GM23338 (cell line): ENCODE results near the gene PGAP6. TPM values are rescaled to one million over a fixed set of nuclear protein-coding genes. Genes with fewer than 3 reads are reported as not detected.

Experiments
- ATAC-seq: fragments of 200-7000 bp; cut with Tn5 transposase; 3 replicates; pipeline ENCODE4 v1.9.1; 2020
- DNase-seq: peaks from one replicate; pipeline ENCODE4 v3.0.0-alpha.2; 2015; ENCODE audit warnings: low spot score
- H2AFZ ChIP-seq: fragments of 200-600 bp; sonication (generic); 2 replicates; pipeline ENCODE4 v1.8.0; 2016; ENCODE audit warnings: antibody characterized with exemption, mild to moderate bottlenecking, moderate library complexity
- H3F3A ChIP-seq: fragments of 200-600 bp; sonication (generic); replicated peaks from 2 replicates; pipeline ENCODE4 v1.8.0; 2017; ENCODE audit warnings: antibody characterized with exemption, mixed run types, low read depth
- H3K27ac ChIP-seq: fragments of 200-600 bp; sonication (generic); 2 replicates; pipeline ENCODE4 v1.6.1; 2016; ENCODE audit warnings: low read depth
- H3K27me3 ChIP-seq: fragments of 200-600 bp; sonication (generic); 2 replicates; pipeline ENCODE4 v1.8.0; 2016; ENCODE audit warnings: mild to moderate bottlenecking, mixed run types, moderate library complexity; ENCODE audit not compliant: insufficient read depth
- H3K36me3 ChIP-seq: fragments of 200-600 bp; sonication (generic); 2 replicates; pipeline ENCODE4 v1.8.0; 2016; ENCODE audit warnings: mild to moderate bottlenecking; ENCODE audit not compliant: insufficient read depth
- H3K4me1 ChIP-seq: fragments of 200-600 bp; sonication (generic); 2 replicates; pipeline ENCODE4 v1.8.0; 2016; ENCODE audit warnings: mild to moderate bottlenecking, moderate library complexity; ENCODE audit not compliant: insufficient read depth
- H3K4me2 ChIP-seq: fragments of 200-600 bp; sonication (generic); 2 replicates; pipeline ENCODE4 v1.7.1; 2017; ENCODE audit warnings: mixed run types
- H3K4me3 ChIP-seq: fragments of 200-600 bp; sonication (generic); 2 replicates; pipeline ENCODE4 v1.6.1; 2016; ENCODE audit warnings: mixed run types
- H3K79me2 ChIP-seq: fragments of 200-600 bp; sonication (generic); replicated peaks from 2 replicates; pipeline ENCODE4 v1.8.0; 2017; ENCODE audit warnings: mild to moderate bottlenecking; ENCODE audit not compliant: insufficient read depth
- H3K9me2 ChIP-seq: fragments of 200-600 bp; sonication (generic); 2 replicates; pipeline ENCODE4 v1.8.0; 2017; ENCODE audit not compliant: insufficient read depth
- H4K20me1 ChIP-seq: fragments of 200-600 bp; sonication (generic); replicated peaks from 2 replicates; pipeline ENCODE4 v1.8.0; 2017; ENCODE audit warnings: mild to moderate bottlenecking; ENCODE audit not compliant: insufficient read depth
- H3K27ac Mint-ChIP-seq: 2 replicates; pipeline ENCODE4 v1.8.0; 2020; ENCODE audit warnings: inconsistent platforms, mild to moderate bottlenecking, moderate library complexity, mixed read lengths
- H3K27me3 Mint-ChIP-seq: 3 replicates; pipeline ENCODE4 v1.8.0; 2022; ENCODE audit warnings: low read depth, mild to moderate bottlenecking, moderate library complexity, mixed read lengths, inconsistent platforms; ENCODE audit not compliant: insufficient read depth, poor library complexity
- H3K36me3 Mint-ChIP-seq: 3 replicates; pipeline ENCODE4 v1.8.0; 2021; ENCODE audit warnings: low read depth, mild to moderate bottlenecking, inconsistent platforms, moderate library complexity, mixed read lengths
- H3K4me1 Mint-ChIP-seq: 3 replicates; pipeline ENCODE4 v1.8.0; 2020; ENCODE audit warnings: mild to moderate bottlenecking, inconsistent platforms, mixed read lengths
- H3K4me3 Mint-ChIP-seq: 3 replicates; pipeline ENCODE4 v1.8.0; 2021; ENCODE audit warnings: moderate library complexity, mild to moderate bottlenecking, inconsistent platforms, mixed read lengths
- H3K9me3 Mint-ChIP-seq: 3 replicates; pipeline ENCODE4 v1.8.0; 2020; ENCODE audit warnings: moderate library complexity, mild to moderate bottlenecking, inconsistent platforms, mixed read lengths
- CREB1 ChIP-seq: fragments of 250-450 bp; sonication (Bioruptor Pico); IDR thresholded peaks from 2 replicates; pipeline ENCODE4 v1.5.0; 2020; ENCODE audit warnings: low read depth, mild to moderate bottlenecking, moderate library complexity
- CTCF ChIP-seq, 2 experiments: fragments of 200-600 bp in 1 of 2; sonication (generic) in 1 of 2; conservative IDR thresholded peaks; 2 replicates each; pipeline versions ENCODE4 v1.5.1 to v1.6.1; 2016 to 2017; ENCODE audit warnings: antibody characterized with exemption in 2 of 2, low read depth in 2 of 2, mild to moderate bottlenecking in 2 of 2, moderate library complexity in 1 of 2
- ETS1 ChIP-seq: IDR thresholded peaks from 2 replicates; pipeline ENCODE4 v1.6.1; 2016; ENCODE audit warnings: antibody characterized with exemption
- EZH2 ChIP-seq: fragments of 200-600 bp; sonication (generic); IDR thresholded peaks from one replicate; pipeline ENCODE4 v1.8.0; 2017; ENCODE audit warnings: antibody characterized with exemption, mild to moderate bottlenecking, low read depth; ENCODE audit not compliant: unreplicated experiment
- EZH2phosphoT487 ChIP-seq: fragments of 200-600 bp; sonication (generic); IDR thresholded peaks from one replicate; pipeline ENCODE4 v1.8.1; 2018; ENCODE audit warnings: antibody characterized with exemption; ENCODE audit not compliant: unreplicated experiment
- JUNB ChIP-seq: IDR thresholded peaks from one replicate; pipeline ENCODE4 v1.6.1; 2016; ENCODE audit warnings: antibody characterized with exemption; ENCODE audit not compliant: unreplicated experiment
- NANOG ChIP-seq: IDR thresholded peaks from 2 replicates; pipeline ENCODE4 v1.6.1; 2016; ENCODE audit warnings: antibody characterized with exemption, borderline replicate concordance
- POLR2AphosphoS5 ChIP-seq: IDR thresholded peaks from 2 replicates; pipeline ENCODE4 v1.6.1; 2016; ENCODE audit warnings: antibody characterized with exemption, low read depth
- REST ChIP-seq: IDR thresholded peaks from one replicate; pipeline ENCODE4 v1.6.1; 2018; ENCODE audit warnings: antibody characterized with exemption; ENCODE audit not compliant: unreplicated experiment
- STAT1 ChIP-seq: IDR thresholded peaks from one replicate; pipeline ENCODE4 v1.6.1; 2016; ENCODE audit warnings: antibody characterized with exemption; ENCODE audit not compliant: unreplicated experiment
- ZNF114 ChIP-seq: fragments of 250-450 bp; sonication (Bioruptor Pico); IDR thresholded peaks from 2 replicates; pipeline ENCODE4 v1.5.0; 2020; ENCODE audit warnings: mild to moderate bottlenecking, moderate library complexity
- ZNF331 ChIP-seq: fragments of 250-450 bp; sonication (Bioruptor Pico); IDR thresholded peaks from 2 replicates; pipeline ENCODE4 v1.5.0; 2020; ENCODE audit warnings: low read depth, mild to moderate bottlenecking, moderate library complexity
- ZNF462 ChIP-seq: fragments of 250-450 bp; sonication (Bioruptor Pico); IDR thresholded peaks from 2 replicates; pipeline ENCODE4 v1.5.0; 2020; ENCODE audit warnings: mild to moderate bottlenecking, moderate library complexity
- polyA plus RNA-seq: library from polyadenylated mRNA; unstranded; fragments of >200 nt; fragmentation: Nextera tagmentation; extraction: Ambion mirVana; gene quantifications from 2 replicates; pipeline ENCODE4 v1.2.1, GENCODE V29; 2016
- total RNA-seq: library from RNA; depleted of rRNA; stranded (reverse); fragments of >200 nt; shearing (Covaris generic); gene quantifications from 2 replicates; pipeline ENCODE4 v1.2.3, GENCODE V29; 2014

Gene PGAP6
- total and polyA plus RNA-seq, 2 experiments from 2014 or later: 25.1 to 112 TPM

- peaks cover 8% of the 10 kb centered on the region; the same call in 1 of the 2 replicates for H3F3A ChIP-seq
- peaks cover 14% of the 10 kb centered on the region; the same call in 1 of the 3 replicates for H3K4me1 Mint-ChIP-seq
- H3K27me3 ChIP-seq: no peaks in the 10 kb centered on the region
- H3K9me3 Mint-ChIP-seq: no peaks in the 10 kb centered on the region
- no peak overlapping the region for H3K27ac ChIP-seq
- H3K79me2 ChIP-seq: peaks cover 11% of the 10 kb centered on the region
- H3K4me2 ChIP-seq: no peak overlapping the region
- H3K27me3 Mint-ChIP-seq: peaks cover 7% of the 10 kb centered on the region
- H3K27ac Mint-ChIP-seq: no peak overlapping the region
- H4K20me1 ChIP-seq: peaks cover 5% of the 10 kb centered on the region
- no peak overlapping the region for H3K4me3 ChIP-seq
- TF ChIP-seq STAT1 (no peak), EZH2 (no peak), ETS1 (no peak), CTCF (conservative IDR thresholded peaks at IDR 0.05; ENCODE audit: low read depth in 2 of 2) (no peak), JUNB (no peak), CREB1 (no peak), ZNF462 (CRISPR knock-in tag) (no peak), EZH2phosphoT487 (no peak), ZNF331 (CRISPR knock-in tag) (no peak), POLR2AphosphoS5 (no peak), REST (no peak), NANOG (no peak), ZNF114 (CRISPR knock-in tag) (no peak)
- no peak overlapping the region for H2AFZ ChIP-seq
- peaks cover 3% of the 10 kb centered on the region; the same call in 1 of the 2 replicates for H3K36me3 ChIP-seq
- peaks cover 13% of the 10 kb centered on the region for H3K36me3 Mint-ChIP-seq
- ATAC-seq: no peak
- DNase-seq: no peak
- peaks cover 4% of the 10 kb centered on the region; the same call in 1 of the 2 replicates for H3K4me1 ChIP-seq
- no peaks in the 10 kb centered on the region for H3K9me2 ChIP-seq
- no peak overlapping the region for H3K4me3 Mint-ChIP-seq
Measured at GRCh38 chr16:374616-374926, 7.2 kb downstream of the PGAP6 start.
